Thyroid gland (tissue), 4 donors: ENCODE results near the gene STPG1.

ENCODE experiments used
- CTCF ChIP-seq, 6 experiments: fragments of 200-600 bp in 3 of 6; fragments of 450-650 bp in 3 of 6; sonication (generic) in 3 of 6; IDR thresholded peaks; one replicate each; pipeline ENCODE4 v1.5.1; 2016 to 2019; ENCODE audit warnings: antibody characterized with exemption in 6 of 6, mild to moderate bottlenecking in 2 of 6, inconsistent platforms in 1 of 6, moderate library complexity in 1 of 6
- POLR2A ChIP-seq, 2 donors: fragments of 450-650 bp; IDR thresholded peaks; one replicate each; pipeline ENCODE4 v1.6.1; 2017; ENCODE audit warnings: antibody characterized with exemption in 2 of 2, mild to moderate bottlenecking in 2 of 2, moderate library complexity in 1 of 2

- TF ChIP-seq POLR2A (IDR thresholded peaks at IDR 0.05) (no peak), CTCF (IDR thresholded peaks at IDR 0.05) (no peak)
These were observed 92.5 kb downstream of the STPG1 start for GRCh38 chr1:24321126-24321525.
